NCI-H128 (cell line): Measurements from ENCODE around the gene FAM221B.

Source experiments
- DNase-seq: peaks from one replicate; lab custom pipeline; 2025; ENCODE audit not compliant: unreplicated experiment; lab: John Stamatoyannopoulos, UW

The FAM221B gene

DNA sequence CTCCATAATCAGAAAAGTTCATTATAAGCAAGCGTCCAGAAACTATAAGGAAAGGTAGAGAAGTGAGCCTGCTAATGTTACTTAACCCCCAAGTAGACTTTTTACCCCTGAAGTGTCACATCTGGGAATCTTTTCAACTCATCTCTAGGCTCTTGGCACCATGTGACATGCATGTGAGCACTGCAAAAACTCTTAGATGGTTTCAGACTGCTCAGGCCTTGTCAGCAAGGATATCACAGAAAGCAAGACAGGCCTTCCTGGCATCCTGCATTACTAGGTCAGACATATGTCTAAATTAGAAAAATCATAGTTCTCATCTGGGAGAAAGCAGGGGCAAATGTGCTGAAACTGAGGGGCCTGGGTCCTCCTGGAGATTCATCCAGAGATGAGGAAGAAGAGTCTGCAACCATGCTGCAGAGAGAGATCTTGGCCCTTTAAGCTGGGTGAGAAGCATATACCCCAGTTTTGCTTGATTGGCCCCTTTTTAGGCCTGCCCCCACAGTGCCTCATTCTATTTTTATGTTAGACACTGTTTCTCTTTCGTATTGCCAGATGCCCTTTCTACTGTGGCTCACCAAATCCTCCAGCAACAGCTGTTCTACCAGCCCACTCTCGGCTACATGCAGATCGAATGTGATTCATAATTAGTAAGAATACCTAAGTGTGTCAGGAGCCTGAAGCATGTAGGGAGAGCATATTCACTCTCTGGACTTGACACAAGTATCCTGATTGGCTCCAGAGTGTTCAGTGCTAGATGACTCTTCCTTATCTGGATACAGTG lies 19.4 kb upstream of the FAM221B start:
- no peak for DNase-seq

DNA sequence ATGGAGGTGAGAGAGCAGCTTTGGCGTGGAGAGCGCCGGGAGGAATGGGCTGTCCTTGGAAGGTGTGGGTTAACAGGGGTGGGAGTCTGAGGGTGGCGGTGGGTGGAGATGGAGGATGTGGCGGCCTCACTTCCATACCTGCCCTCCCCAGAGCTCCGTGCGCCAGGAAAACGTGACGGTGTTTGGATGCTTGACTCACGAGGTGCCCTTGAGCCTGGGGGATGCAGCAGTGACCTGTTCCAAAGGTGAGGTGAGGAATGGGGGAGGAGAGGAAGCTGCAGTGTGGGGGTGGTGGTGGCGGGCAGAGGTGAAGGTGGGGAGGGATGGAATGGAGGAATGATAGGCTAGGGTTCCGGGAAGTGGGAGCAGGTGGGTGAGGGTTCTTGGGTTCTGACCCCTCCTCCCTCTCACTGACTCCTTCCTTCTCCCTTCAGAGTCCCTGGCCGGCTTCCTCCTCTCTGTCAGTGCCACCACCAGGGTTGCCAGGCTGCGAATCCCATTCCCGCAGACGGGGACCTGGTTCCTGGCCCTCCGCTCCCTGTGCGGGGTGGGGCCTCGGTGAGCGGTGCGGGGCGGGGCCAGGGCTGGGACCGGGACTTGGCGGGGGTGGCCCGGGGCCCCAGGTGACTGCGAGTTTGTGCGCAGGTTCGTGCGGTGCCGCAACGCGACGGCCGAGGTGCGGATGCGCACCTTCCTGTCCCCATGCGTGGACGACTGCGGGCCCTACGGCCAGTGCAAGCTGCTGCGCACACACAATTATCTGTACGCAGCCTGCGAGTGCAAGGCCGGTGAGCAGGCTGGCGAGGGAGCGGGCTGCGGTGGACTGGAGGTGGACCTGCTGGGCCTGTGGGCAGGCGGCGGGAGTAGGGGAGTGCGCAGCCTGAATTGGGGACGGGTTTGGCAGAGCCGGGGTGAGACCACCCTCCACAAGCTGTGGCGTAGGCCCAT lies 17.6 kb upstream of the FAM221B start:
- no peak for DNase-seq

DNA sequence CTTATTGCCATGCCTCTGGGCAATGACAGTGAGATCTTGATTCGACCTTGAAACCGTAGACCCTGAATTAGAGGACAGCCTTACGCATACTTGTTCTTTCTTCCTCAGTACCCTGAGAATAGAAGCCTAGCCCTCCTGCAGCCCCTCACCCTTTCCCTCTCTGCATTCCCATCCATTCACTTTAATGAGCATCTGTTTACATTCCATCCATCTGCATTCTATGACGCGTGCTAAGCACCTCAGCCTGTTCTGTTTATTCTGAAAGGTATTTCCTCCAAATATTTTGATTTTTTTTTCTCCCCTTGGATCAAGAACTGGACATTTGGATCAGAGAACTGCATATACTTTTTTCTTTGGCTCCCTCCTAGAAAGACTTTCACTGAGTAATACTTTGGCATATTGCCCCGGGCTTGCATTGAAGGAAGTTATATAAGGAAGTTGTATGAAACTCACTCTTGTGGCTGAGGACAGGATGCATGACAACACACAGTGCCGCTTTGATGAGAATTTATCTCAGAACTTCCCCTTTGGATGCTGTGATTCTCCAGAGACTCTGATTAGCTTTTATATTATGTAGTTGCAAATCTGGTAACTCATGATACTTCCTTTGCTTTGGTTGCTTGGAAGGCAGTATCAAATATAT lies 16.2 kb upstream of the FAM221B start:
- no peak for DNase-seq

DNA sequence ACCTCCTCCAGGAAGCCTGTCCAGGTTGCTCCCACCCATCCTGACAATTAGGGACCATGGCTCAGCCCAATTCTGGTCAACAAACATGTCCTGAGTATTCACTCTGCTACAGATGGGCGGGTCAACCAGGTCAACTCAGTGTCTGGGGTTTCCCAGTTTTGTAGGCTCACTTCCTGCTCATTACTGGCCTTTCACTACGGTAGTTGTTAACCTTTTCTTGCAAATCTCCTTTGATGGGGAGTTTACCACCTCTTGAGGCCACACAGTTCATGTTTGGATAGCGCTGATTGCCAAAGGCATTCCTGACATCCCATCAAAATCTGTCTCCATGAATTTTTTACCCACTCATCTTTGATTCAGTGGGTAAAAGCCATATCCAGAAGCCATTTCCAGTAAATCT lies 14.3 kb upstream of the FAM221B start:
- DNase-seq: no peak

DNA sequence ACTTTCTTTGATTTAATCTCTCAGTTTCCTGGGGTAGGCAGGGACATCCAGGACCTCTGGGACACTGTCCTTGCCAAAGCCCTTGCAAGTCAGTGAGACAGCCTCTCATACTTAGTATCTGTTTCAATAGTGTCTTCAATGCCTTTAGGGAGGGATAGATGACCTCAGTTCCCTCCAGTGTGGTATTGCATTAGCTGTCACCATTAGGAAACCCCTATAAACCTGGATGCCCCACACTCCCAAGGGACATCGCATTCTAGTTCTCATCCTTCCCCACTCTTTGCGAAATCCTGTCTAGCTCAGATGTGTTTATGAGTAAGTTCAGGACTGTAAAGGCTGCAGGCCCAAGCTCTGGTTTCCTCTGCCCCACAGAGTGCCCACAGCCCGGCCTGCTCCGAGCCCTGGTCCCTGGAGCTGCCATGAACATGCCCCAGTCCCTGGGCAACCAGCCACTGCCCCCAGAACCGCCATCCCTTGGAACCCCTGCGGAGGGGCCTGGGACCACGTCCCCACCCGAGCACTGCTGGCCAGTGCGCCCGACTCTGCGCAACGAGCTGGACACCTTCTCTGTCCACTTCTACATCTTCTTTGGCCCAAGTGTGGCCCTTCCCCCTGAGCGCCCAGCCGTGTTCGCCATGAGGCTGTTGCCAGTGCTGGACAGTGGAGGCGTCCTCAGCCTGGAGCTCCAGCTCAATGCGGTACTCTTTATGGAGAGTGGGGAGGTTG lies 13.7 kb upstream of the FAM221B start:
- DNase-seq: no peak

DNA sequence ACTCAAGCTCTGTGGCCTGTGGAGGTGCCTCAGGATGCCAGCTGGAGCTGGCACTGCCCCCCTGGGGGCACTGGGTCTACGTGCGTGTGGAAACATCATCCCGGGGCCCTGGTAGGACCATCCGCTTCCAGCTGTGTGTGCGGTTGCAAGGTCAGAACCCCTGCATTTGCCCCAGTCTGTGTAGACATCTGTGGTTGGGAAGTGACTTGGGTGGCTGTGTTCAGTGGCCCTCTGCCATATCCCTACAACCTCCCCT lies 13.0 kb upstream of the FAM221B start:
- no peak for DNase-seq

DNA sequence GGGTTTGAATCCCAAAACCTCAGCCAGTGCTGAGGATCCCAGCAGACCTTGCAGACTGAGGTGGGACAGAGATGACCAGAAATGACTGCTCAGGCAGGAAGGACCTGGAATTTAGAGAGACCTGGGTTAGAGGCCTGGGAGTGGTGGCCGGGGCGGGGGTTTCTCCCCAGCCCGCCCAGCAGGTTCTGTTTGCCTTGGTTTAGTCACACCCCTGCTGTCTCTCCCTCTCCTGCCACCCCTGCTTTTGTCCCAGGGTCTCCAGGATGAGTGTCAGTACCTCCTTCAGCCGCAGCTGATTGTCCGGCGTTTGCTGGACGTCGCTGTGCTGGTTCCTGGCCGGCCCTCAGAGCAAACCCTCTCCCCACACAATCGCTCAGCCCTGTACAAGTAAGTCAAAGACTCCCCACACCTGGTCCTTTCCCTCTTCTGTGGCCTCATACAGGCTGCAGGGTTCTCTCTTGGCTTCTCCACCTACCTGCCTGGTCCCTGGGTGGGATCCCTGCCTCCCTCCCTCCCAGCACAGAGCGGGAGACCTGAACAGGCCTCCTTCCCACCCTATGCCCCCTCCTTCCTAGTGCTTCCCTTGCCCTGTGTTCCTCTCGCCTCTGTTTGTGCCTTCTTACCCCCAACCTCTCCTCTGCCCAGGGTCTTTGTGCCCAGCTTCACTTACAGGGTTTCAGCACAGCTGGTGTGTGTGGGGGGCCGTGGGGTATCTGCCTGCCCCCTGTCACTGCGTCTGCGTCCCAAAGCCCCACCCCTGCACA lies 12.5 kb upstream of the FAM221B start:
- DNase-seq: no peak

DNA sequence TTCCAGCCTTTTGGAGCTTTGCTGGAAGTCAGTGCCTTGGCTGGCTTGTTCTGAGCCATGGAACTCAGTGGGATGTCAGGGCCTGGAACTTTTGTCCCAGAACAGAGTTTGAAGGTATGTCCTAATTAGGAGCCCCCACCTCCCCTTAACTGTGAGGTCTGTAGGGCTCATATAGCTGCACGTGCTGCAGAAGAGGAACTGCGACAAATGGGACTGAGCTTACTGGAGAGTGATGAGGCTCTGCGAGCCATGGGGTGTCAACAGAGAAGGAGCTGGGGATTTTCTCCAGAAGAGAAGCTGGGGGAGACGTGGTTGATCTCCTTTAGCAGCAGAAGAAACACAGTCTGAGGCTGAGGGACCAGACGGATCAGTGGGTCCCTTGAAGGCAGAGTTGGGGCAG lies 11.4 kb upstream of the FAM221B start:
- DNase-seq: no peak

DNA sequence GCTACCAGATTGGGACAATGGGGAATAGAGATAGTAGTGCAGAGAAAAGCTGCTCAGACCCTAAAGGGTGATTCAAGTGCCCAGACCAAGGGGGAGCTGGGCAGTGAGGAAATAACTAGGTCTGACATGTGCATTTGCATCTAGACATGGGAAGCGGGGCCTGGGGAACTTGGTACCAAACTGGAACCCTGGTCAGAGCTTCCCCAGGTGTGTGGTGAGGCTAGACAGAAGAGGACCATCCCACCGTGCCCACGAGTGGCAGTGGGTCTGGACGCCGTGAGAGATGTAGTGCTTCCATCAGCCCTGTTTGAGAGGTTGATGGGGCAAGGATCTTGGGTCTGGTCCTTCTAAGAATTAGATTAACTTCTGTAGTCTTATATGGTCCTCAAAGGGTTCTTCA lies 8.1 kb upstream of the FAM221B start:
- no peak for DNase-seq

DNA sequence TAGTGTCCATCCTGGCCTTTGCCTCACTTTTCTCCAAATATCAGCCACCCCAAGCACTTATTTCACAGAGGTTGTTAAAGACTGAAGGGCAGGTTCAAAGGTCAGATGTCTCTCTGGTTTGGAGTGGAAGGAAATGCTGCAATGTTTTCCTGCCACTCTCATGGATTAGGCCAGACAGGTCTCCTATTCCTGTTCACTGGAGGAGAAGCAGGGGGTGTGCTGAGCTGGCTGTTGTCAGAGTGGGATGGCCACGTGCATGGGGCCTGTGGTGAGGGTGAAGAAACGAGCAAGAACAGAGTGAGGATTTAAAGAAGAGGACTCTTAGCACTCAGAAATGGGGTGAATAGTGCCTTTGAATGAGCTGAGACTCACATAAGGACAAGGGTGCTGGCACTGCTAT lies 7.2 kb upstream of the FAM221B start:
- DNase-seq: no peak

DNA sequence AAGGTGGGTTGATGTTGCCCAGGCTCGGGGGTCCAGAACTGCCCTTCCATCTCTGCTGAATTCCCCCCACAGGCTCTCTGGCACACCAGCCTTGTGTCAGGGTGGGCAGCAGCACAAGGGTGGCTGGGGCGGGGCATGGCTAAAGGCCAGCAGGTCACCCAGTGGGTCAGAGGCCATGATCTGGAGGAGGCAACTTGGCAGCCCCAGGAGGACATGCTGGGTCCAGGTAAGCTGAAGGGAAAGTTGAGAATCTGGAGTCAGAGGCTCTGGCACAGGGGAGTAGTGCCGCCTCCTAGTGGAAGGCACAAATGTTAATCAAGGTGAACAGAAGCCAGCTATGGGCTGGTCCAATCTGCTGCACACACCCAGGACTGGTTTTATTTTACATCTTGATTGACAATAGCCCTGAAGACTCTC lies 6.7 kb upstream of the FAM221B start:
- no peak for DNase-seq

DNA sequence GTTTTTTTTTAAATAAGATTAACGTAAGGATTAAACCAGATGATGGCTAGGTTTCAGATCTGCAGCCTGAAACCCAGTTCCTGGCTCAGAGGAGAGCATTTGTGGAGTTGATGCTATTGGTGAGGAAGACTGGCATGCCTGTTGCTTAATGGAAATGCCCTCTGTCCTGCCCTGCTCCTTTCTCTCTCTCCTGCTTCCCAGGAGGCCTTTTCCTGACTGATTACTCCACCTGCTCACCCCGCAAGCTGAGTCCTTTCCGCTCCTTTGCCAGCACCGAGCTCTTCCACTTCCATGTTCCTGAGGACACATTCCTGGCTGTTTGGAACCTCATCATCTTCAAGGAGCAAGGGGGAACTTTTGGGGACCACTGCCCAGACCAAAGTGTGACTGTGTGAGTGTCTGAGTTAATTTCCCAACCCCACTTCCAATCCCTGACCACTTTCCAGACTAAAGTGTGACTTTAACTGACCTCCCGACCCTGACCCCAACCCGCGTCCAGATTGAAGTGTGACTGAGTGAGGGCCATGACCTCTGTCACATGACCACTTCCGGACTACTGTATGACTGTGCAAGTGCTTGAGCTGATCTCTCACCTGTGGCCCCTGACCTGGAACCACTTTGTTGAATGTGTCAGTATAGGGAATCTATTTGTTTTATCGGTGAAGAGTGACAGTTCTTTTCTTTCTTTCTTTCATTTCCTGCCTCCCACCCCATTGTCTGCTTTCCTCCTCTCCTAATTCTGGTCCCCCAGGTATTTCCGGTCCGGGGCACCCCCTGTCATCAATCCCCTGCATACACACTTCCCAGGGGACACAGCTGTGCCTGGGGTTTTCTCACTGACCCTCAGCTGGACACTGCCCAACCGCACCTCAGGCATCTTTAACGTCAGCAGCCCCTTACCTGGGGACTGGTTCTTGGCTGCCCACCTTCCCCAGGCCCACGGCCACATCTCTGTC lies 6.0 kb upstream of the FAM221B start:
- no peak for DNase-seq

DNA sequence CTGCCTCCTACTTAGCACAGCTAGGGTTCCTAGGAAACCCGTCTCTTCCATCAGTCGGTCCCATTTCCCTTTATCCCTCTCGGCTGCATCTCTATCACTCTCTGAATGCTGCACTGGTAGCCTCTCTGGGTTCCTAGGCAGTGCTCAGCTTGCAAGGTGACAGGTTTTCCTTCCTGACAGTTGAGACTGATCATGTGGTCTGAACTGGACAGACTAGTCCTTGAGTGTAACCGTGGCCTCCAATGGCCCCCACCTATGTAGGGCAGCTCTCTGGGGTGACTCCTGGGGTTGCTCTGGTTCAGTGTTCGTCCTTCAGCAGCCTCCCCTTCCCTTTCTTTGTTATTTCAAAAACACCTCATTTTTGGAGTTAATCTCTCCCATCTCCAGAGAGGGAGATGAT lies 4.3 kb upstream of the FAM221B start:
- DNase-seq: no peak

DNA sequence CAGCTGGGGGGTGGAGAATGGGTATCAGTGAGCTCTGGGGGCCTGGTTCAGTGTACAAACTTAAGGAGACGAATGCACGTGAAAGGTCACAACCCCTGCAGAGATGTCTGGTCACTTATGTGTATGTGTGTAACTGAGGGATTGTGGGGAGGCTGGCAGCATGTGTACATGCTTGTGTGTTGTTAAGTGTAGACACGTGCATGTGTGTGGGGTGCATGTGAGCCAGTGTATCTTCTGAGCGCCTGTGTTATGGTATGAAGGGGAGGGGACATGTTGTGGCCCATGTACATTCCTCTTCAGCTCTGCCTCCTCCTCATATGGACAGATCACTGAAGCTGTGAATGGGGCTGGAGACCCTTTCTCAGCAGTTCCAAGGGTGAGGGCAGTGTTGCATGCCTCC lies 2.5 kb upstream of the FAM221B start:
- DNase-seq: no peak

DNA sequence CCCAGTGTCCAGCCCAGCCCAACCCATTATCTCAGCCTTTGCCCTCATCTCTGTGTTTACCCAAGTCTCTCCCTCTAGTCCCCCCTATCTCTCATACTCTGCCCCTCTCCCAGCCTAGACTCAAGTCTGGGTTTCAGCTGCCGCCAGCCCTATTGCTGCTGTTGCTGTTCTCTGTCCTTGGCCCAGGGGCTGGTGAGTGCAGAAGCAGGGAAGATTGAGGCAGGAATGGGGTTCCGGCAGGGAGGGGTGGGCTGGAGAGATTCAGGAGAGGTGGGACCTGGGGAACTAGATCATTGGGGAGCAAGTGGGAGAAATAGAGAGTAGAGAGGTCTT lies 1.2 kb upstream of the FAM221B start:
- DNase-seq: no peak

DNA sequence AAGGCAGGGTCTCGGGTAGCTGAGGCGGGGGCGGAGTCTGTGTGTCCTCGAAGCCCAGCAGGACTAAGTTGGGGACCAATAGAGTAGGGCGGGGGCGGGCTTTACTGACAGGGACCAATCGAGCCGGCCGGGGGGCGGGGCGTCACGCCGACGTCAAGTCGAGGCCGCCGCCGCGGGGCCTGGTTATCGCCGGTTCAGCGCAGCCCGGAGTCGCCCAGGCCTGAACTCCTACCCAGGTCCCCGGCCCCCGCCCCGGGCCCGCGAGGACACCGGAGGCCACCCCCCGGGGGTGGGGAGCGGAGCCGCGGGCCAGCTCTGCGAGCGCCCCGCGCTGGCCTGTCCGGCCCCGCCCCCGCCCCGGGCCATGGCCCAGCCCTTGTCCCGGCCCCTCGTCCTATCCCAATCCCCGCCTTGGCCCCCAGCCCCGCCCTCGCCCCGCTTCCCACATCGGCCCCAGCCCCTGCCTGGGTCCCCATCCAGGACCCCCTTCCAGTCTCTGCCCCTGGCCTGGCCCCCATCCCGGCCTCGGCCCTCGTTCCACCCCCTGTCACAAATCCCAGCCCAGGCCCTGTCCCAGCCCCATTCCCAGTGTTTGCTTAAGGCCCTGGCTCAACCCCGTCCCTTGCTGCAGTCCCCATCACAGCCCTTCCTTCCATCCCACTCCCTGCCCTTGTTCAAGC lies 692 bp upstream of the FAM221B start, which contains the start of gene TMEM8B:
Gene TMEM8B (plus strand): TSS at position 145 of the 680 bp plus-strand sequence. CDS start 220 bp downstream, at position 365.
- peak; percentile 79 for DNase-seq

DNA sequence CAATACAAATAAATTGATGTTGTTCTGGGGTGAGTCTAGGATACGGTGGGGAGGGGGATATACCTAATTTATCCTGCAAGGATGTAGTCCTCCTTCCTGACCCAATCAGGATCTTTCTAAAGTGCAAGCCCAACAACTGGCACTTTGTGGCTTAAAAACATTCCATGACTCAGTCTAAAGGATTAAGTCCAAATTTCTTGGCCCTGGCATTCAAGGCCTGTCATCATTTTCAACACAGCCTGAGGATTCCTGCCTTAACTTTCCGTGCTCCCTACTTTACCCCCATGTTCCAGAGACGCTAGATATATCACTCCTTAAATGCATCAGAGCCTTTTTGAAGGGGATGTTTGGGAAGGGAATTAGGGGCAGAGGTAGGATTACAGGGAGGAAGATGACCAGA lies 1.0 kb downstream of the FAM221B start:
- DNase-seq: no peak

DNA sequence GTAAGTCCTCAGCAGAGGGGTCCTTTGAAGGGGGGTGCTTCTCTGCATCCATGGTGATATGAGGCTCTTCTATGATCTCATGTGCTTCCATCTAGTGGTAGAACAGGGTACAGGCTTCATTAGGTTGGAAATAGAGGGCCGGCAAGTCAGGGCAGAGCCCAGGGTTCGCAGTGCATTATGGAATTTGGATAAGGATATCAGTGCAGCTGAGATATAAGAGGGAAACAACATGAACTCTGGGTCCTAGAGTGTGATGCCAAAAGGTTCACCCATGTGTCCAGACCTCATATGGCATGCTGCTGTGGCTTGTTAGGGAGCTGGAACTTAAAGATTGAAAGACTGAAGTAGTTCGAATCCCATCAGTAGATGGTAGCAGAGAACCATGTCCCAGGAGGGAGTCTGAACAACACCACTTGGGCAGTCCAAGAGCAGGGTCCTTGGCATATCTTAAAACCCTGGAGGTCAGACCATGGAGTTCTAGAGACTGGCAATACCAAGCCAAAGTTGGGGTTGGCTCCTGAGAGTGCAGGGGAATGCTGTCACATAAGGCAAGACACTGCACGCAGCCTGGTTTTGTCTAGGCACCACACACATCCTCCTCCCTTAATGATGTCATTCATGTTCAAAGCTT lies 2.3 kb downstream of the FAM221B start:
- DNase-seq: no peak
